Right atrium auricular region (tissue), 2 donors: ENCODE measurements around the gene ITGBL1. TPM values are rescaled to one million over a fixed set of nuclear protein-coding genes. Genes with fewer than 3 reads are reported as not detected.

Source experiments
- DNase-seq: peaks from one replicate; pipeline ENCODE4 v3.0.0-alpha.2; 2019; ENCODE audit warnings: low spot score
- H3K27ac ChIP-seq, 2 donors: fragments of 200-600 bp; sonication (generic); 1 replicate in 1 of 2; 2 replicates in 1 of 2; pipeline ENCODE4 v1.5.1; 2016 to 2019
- H3K27me3 ChIP-seq, 2 donors: fragments of 200-600 bp; sonication (generic); one replicate each; pipeline versions ENCODE4 v1.5.1 to v1.6.0; 2017 to 2019
- H3K36me3 ChIP-seq: fragments of 200-600 bp; sonication (generic); one replicate; pipeline ENCODE4 v1.5.1; 2016
- H3K4me1 ChIP-seq, 2 donors: fragments of 200-600 bp; sonication (generic); one replicate each; pipeline versions ENCODE4 v1.5.1 to v1.6.0; 2017 to 2019
- H3K4me3 ChIP-seq, 2 donors: fragments of 200-600 bp; sonication (generic); 1 replicate in 1 of 2; 2 replicates in 1 of 2; pipeline ENCODE4 v1.5.1; 2017 to 2019; ENCODE audit warnings: mild to moderate bottlenecking in 1 of 2, moderate library complexity in 1 of 2
- H3K9me3 ChIP-seq, 2 donors: fragments of 200-600 bp; sonication (generic); one replicate each; pipeline ENCODE4 v1.5.1; 2019
- total RNA-seq, 2 donors: library from RNA; depleted of rRNA; stranded (reverse); fragments of >200 nt; gene quantifications; one replicate each; pipeline ENCODE4 v1.1.0, GENCODE V29; 2016
- TF ChIP-seq, protein P1 (sequence below), 2 donors: fragments of 200-600 bp; sonication (generic); IDR thresholded peaks; one replicate each; pipeline ENCODE4 v1.5.1; 2019; ENCODE audit warnings: antibody characterized with exemption in 2 of 2

ITGBL1 gene
- total RNA-seq, 2 donors from 2014 or later: 2.4 to 5.4 TPM

DNA sequence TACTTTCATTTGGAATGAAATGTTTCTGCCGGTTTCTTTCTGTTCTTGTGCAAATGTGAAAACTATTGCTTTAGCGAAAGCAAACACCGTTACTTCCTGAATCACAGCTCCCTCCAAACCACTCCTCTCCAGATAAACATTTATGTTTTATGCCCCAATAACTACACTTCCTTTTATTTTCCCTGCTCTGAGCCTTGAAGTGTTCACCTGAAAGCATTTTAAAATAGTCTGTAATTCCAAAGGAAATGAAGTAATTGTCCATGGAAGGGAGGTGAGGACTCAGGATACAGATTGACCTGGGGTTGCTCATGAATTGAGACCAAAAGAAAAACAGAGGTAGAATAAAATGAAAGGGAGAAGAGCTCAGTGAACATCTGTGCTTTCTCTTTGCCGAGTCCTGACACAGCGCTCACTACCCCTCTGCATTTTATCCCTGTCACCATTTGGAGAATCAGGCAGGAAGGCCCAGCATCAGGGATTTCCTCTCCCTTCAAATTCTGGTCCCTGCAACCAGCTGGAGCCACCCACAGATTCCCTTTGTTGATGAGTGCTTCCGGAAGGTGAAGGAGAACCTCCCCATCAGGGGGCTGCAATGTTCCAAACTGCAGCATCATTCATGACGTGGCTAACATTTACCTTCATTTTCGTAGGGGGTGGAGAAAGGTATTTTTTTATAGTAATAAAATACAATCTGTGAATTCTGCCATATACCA, 171.9 kb downstream of the ITGBL1 start:
- Histone ChIP-seq H3K4me3 (no peak overlapping the region), H3K27me3 (no peaks in the 10 kb centered on the region), H3K27ac (peak overlapping the region in 1 of 2 donors; percentile 43), H3K9me3 (no peaks in the 10 kb centered on the region), H3K36me3 (no peaks in the 10 kb centered on the region), H3K4me1 (no peaks in the 10 kb centered on the region)
- TF ChIP-seq, protein P1, sequence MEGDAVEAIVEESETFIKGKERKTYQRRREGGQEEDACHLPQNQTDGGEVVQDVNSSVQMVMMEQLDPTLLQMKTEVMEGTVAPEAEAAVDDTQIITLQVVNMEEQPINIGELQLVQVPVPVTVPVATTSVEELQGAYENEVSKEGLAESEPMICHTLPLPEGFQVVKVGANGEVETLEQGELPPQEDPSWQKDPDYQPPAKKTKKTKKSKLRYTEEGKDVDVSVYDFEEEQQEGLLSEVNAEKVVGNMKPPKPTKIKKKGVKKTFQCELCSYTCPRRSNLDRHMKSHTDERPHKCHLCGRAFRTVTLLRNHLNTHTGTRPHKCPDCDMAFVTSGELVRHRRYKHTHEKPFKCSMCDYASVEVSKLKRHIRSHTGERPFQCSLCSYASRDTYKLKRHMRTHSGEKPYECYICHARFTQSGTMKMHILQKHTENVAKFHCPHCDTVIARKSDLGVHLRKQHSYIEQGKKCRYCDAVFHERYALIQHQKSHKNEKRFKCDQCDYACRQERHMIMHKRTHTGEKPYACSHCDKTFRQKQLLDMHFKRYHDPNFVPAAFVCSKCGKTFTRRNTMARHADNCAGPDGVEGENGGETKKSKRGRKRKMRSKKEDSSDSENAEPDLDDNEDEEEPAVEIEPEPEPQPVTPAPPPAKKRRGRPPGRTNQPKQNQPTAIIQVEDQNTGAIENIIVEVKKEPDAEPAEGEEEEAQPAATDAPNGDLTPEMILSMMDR (IDR thresholded peaks at IDR 0.05): no peak
- no peak for DNase-seq

- Histone ChIP-seq H3K4me3 (no peak overlapping the region), H3K9me3 (no peaks in the 10 kb centered on the region), H3K27ac (no peak overlapping the region), H3K4me1 (no peaks in the 10 kb centered on the region), H3K36me3 (no peaks in the 10 kb centered on the region), H3K27me3 (no peaks in the 10 kb centered on the region)
- TF ChIP-seq, protein P1 (IDR thresholded peaks at IDR 0.05): no peak
- no peak for DNase-seq
Measured at GRCh38 chr13:101624981-101625380, 172.5 kb downstream of the ITGBL1 start.

GRCh38 chr13:101626925-101627555, 174.6 kb downstream of the ITGBL1 start:
- no peaks in the 10 kb centered on the region for H3K4me1 ChIP-seq
- H3K36me3 ChIP-seq: no peaks in the 10 kb centered on the region
- no peaks in the 10 kb centered on the region for H3K9me3 ChIP-seq
- DNase-seq: no peak
- TF ChIP-seq, protein P1 (IDR thresholded peaks at IDR 0.05): no peak
- H3K4me3 ChIP-seq: peak overlapping the region; percentile 20 to 24
- H3K27ac ChIP-seq: peak overlapping the region in 1 of 2 donors; percentile 1
- H3K27me3 ChIP-seq: no peaks in the 10 kb centered on the region

GRCh38 chr13:101627556-101627943, 175.1 kb downstream of the ITGBL1 start:
- DNase-seq: no peak
- H3K4me1 ChIP-seq: no peaks in the 10 kb centered on the region
- peak overlapping the region in 1 of 2 donors; percentile 1 for H3K27ac ChIP-seq
- no peaks in the 10 kb centered on the region for H3K9me3 ChIP-seq
- no peaks in the 10 kb centered on the region for H3K36me3 ChIP-seq
- no peaks in the 10 kb centered on the region for H3K27me3 ChIP-seq
- peak overlapping the region in 1 of 2 donors; percentile 24 for H3K4me3 ChIP-seq
- TF ChIP-seq, protein P1 (IDR thresholded peaks at IDR 0.05): no peak

DNA sequence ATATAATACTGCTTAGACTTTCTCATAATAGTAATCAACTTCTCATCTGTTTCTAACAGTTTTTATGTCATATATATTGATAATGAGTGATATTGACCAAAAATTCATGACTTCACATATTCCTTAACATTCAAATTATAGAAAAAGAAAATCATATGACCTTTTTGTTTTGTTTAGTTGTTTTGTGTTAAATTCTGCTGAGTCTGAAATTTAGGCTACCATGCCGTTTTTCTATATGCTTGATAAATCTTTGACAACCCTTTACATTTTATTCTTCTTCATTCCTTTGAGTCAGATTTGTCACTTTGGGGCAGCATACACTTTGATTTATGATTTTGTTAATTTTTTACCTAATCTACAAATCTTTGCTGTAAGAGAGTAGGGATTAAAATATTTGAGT, 176.4 kb downstream of the ITGBL1 start:
- Histone ChIP-seq H3K27me3 (no peaks in the 10 kb centered on the region), H3K27ac (no peak overlapping the region), H3K4me3 (no peak overlapping the region), H3K36me3 (no peaks in the 10 kb centered on the region), H3K9me3 (no peaks in the 10 kb centered on the region), H3K4me1 (no peaks in the 10 kb centered on the region)
- TF ChIP-seq, protein P1 (IDR thresholded peaks at IDR 0.05): no peak
- no peak for DNase-seq
